GM18951 (cell line): ENCODE data around the gene FLVCR1.
A peak's percentile ranks its signal among the peaks of the same experiment; 100 is the strongest.
"Not testable (repeated sequence)": the region's sequence is repeated elsewhere in the genome, so short reads cannot be mapped to it uniquely, and the experiment has no call there.

Source experiments
- POLR2A ChIP-seq: IDR thresholded peaks from 4 replicates; pipeline ENCODE4 v1.6.1; 2011; ENCODE audit warnings: mild to moderate bottlenecking; ENCODE audit not compliant: insufficient read length, insufficient read depth; ENCODE audit errors: extremely low read depth
- in situ Hi-C: fragments of 300-500 bp; cut with MboI; formaldehyde crosslinking; loops from one replicate; pipeline ENCODE4 v1.12.0; 2022; ENCODE audit warnings: low sequenced_read_pairs, mixed read lengths, inconsistent platforms; ENCODE audit not compliant: unreplicated experiment

FLVCR1 gene

GRCh38 chr1:212857992-212858460, at the start of gene FLVCR1:
Gene FLVCR1 (plus strand): TSS chr1:212858275. CDS start chr1:212858453, 178 bp downstream.
- in situ Hi-C loops, result no loop called here
- TF ChIP-seq POLR2A, result peak; percentile 72

- in situ Hi-C loops, result loop anchor here (25.0 kb wide), 1 partner anchor 173 kb away; no protein-coding TSS in a partner anchor
- no peak for TF ChIP-seq POLR2A
Observed at GRCh38 chr1:212814537-212815334, 43.3 kb upstream of the FLVCR1 start.

DNA sequence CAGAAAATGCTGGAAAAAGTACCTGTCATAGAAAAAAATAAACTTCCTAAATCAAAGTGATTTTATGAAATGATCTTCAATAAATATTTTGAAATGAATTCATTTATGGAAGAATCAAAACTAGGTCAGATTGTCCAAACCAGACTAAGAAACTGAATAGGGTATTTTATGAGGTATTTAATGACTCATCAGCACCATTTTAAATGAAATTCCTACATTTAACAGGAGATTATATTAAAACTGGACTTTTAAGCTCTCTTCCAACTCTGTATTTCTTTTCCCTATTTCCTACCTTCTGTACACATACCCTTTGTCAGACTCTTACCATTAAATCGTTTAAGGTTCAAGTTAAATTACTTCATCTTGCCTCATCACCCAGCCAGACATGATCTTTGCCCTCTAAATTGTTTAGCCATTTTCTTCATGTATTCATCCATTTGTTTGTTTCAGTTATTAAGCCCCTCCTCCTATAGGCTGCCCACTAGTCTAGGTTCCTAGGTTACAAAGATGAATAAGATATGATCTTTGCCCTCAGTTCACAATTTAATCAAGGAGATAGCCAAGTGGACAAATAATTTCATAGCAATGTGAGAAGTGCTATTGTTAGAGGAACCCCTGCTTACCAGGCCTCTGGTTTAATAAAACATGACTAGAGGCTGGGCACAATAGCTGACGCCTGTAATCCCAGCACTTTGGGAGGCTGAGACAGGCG, 41.4 kb upstream of the FLVCR1 start:
- TF ChIP-seq POLR2A, result no peak
- in situ Hi-C loops, result loop anchor here (25.0 kb wide), 1 partner anchor 171 kb away; no protein-coding TSS in a partner anchor

- no peak for TF ChIP-seq POLR2A
- in situ Hi-C loops, result loop anchor here (25.0 kb wide), 1 partner anchor 168 kb away; no protein-coding TSS in a partner anchor
Observed at GRCh38 chr1:212819726-212820125, 38.3 kb upstream of the FLVCR1 start.

DNA sequence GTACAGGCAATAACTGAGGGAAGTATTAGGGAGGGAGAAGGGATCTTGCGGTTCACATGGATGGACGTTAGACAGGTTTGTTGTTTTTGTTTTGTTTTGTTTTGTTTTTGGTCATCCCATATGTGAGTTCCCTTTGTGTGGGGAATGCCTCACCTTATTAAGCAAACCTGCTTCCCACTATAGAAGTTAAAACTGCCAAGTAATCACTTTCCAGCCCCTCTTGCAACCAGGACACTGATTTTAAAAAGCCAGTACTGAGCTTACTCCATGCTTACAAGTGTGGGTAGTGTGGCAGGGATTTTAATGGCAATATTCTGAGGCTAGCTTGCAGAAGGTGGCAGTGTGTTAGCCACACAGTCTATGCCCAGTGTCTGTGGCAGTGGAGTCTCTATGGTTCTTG, 37.1 kb upstream of the FLVCR1 start:
- in situ Hi-C loops, result loop anchor here (25.0 kb wide), 1 partner anchor 166 kb away; no protein-coding TSS in a partner anchor
- TF ChIP-seq POLR2A, result no peak

- TF ChIP-seq POLR2A, result no peak
- in situ Hi-C loops, result loop anchor here (25.0 kb wide), 1 partner anchor 164 kb away; no protein-coding TSS in a partner anchor
Observed at GRCh38 chr1:212822956-212823355, 35.1 kb upstream of the FLVCR1 start.

DNA sequence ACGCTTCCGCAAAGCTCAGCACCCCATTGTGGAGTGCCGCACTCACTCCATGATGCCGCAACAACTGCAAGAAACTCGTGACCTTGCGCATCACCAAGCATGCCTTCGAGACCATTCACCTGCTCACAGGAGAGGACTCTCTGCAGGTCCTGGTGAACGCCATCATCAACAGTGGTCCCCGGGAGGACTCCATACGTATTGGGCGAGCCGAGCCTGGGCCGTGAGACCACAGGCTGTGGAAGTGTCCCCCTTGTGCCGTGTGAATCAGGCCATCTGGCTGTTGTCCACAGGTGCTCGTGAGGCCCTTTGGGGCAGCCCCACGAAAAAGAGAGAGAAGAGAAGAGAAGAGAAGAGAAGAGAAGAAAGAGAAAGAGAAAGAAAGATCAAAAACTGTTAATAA, 33.9 kb upstream of the FLVCR1 start:
- in situ Hi-C loops, result loop anchor here (25.0 kb wide), 1 partner anchor 163 kb away; no protein-coding TSS in a partner anchor
- TF ChIP-seq POLR2A, result no peak

DNA sequence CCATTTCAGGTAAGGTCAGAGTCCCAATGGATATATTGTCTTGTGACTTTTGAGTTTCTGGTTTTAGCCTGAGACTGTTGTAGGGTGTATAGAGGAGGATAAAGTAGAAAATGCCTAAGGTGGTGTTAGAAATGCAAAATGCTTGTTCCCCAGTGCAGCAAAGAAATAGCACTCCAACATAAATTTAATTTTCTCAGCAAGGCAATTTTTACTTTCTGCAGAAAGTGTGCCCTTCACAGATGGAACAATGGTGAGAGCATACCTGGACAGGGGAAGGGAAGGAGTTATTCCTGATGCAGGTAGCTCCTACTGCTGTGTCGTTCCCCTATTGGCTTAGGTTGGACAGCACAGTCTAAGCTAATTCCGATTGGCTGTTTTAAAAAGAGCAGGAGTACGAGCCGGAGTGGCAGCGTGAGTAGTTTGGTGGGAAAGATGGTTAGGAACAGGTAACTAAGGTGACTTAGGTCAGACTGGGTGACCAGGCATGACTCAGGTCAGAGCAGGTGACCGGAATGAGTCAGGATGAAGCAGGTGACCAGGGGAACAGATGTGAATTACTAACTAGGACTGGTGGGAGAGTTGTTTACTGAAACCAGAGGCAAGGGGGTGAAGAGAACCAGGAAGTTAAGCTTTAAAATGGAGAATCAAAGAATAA, 32.1 kb upstream of the FLVCR1 start:
- in situ Hi-C loops, result no loop called here
- no peak for TF ChIP-seq POLR2A

DNA sequence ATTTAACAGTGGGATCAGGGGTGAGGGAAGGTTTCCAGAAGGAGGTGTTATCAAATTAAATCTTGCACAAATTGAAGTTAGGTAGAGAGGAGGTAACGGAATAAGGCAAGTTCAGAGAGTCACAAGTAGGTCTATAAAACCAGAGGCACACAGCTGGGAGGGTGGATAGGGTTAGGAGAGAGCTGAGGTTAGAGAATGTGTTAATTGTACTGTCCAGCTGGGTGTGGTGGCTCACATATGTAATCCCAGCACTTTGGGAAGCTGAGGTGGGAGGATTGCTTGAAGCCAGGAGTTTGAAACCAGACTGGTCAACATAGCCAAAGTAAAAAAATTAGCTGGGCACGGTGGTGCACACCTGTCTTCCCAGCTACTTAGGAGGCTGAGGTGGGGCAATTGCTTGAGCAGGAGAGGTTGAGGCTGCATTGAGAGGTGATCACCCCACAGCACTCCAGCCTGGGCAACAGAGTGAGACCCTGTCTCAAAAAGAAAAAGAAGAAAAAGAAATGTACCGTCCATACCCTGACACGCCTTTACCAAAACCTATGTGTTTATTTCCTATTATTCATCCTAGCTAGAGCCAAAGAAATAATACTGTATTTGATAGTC, 30.8 kb upstream of the FLVCR1 start:
- TF ChIP-seq POLR2A, result no peak
- in situ Hi-C loops, result no loop called here

DNA sequence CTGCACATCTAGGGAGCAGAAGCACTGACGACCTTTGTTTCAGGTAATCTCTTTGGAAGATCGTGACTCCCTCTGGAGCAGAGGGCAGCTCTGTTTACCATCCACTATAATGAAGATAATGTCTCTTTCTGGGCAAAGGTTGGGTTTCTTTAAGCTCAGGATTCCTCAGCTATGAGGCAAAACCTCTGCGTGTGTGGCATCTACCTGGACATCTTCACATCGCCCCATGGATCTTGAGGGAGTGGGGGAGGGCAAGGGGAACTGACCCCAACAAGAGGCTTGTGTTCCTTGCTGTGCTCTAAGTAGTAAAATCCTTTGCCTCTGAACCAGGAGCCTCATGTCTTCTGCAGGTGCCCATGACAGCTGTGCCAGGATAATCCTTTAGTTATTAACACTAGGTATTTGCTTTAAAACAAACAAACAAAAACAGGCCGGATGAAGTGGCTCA, 30.2 kb upstream of the FLVCR1 start:
- no peak for TF ChIP-seq POLR2A
- in situ Hi-C loops, result no loop called here

GRCh38 chr1:212828395-212828794, 29.7 kb upstream of the FLVCR1 start:
- in situ Hi-C loops, result no loop called here
- TF ChIP-seq POLR2A, result no peak

GRCh38 chr1:212833211-212834207, 24.6 kb upstream of the FLVCR1 start:
- in situ Hi-C loops, result not testable (repeated sequence)
